ENCODE results near the gene CDC25C. TPM values are rescaled to one million over a fixed set of nuclear protein-coding genes. Genes with fewer than 3 reads are reported as not detected.

Gene CDC25C
- total and polyA plus RNA-seq, 9 of the 15 experiments (the other 6 are each of a cell fraction or from before 2014, with no cell fraction given), result 19.1 to 63.7 (median 31.9) TPM

GRCh38 chr5:138331449-138332368 lies at the start of gene CDC25C (continued):
- TF ChIP-seq NFRKB (IDR thresholded peaks at IDR 0.05; ENCODE audit: low read depth) (peak; percentile 25; the same call in 1 of the 2 replicates), DACH1 (IDR thresholded peaks at IDR 0.05; ENCODE audit: partially characterized antibody) (no peak), DIDO1 (tag; IDR thresholded peaks at IDR 0.05; ENCODE audit: low read depth) (no peak), CBFA2T2 (conservative IDR thresholded peaks at IDR 0.05) (no peak), ZNF263 (CRISPR knock-in tag; IDR thresholded peaks at IDR 0.05; ENCODE audit: borderline replicate concordance) (no peak), E2F4 (CRISPR knock-in tag; IDR thresholded peaks at IDR 0.05; ENCODE audit: low read depth) (peak; percentile 99), ZNF511 (CRISPR knock-in tag; IDR thresholded peaks at IDR 0.05) (peak; percentile 72; the same call in 1 of the 2 replicates), HDAC1 (IDR thresholded peaks at IDR 0.05) (peak in 1 of 2 experiments; percentile 91; a peak in 2 of 4 replicates), U2AF1 (optimal IDR thresholded peaks at IDR 0.05; ENCODE audit: low read depth, low read length) (no peak), CBFB (CRISPR knock-in tag; IDR thresholded peaks at IDR 0.05) (no peak), ATF3 (IDR thresholded peaks at IDR 0.05) (no peak; the same call in 1 of the 2 replicates), ATF3 (CRISPR knock-in tag; conservative IDR thresholded peaks at IDR 0.05) (no peak), MBD1 (CRISPR knock-in tag; IDR thresholded peaks at IDR 0.05) (no peak)
- TF ChIP-seq, protein P1, sequence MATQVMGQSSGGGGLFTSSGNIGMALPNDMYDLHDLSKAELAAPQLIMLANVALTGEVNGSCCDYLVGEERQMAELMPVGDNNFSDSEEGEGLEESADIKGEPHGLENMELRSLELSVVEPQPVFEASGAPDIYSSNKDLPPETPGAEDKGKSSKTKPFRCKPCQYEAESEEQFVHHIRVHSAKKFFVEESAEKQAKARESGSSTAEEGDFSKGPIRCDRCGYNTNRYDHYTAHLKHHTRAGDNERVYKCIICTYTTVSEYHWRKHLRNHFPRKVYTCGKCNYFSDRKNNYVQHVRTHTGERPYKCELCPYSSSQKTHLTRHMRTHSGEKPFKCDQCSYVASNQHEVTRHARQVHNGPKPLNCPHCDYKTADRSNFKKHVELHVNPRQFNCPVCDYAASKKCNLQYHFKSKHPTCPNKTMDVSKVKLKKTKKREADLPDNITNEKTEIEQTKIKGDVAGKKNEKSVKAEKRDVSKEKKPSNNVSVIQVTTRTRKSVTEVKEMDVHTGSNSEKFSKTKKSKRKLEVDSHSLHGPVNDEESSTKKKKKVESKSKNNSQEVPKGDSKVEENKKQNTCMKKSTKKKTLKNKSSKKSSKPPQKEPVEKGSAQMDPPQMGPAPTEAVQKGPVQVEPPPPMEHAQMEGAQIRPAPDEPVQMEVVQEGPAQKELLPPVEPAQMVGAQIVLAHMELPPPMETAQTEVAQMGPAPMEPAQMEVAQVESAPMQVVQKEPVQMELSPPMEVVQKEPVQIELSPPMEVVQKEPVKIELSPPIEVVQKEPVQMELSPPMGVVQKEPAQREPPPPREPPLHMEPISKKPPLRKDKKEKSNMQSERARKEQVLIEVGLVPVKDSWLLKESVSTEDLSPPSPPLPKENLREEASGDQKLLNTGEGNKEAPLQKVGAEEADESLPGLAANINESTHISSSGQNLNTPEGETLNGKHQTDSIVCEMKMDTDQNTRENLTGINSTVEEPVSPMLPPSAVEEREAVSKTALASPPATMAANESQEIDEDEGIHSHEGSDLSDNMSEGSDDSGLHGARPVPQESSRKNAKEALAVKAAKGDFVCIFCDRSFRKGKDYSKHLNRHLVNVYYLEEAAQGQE (IDR thresholded peaks at IDR 0.05; ENCODE audit: borderline replicate concordance), result no peak
- TF ChIP-seq, protein P1 (CRISPR knock-in tag; IDR thresholded peaks at IDR 0.05; ENCODE audit: low read depth), result no peak

All from K562 (cell line).